Thyroid gland (tissue), 4 donors: Measurements from ENCODE around the gene SLC2A9. TPM values are rescaled to one million over a fixed set of nuclear protein-coding genes. Genes with fewer than 3 reads are reported as not detected.

ENCODE experiments used
- DNase-seq, 2 donors: peaks; one replicate each; pipeline ENCODE4 v3.0.0-alpha.2; 2019
- H3K27ac ChIP-seq, 3 donors: fragments of 200-600 bp; sonication (generic); 1 replicate in 2 of 3; 2 replicates in 1 of 3; pipeline ENCODE4 v1.5.1; 2016 to 2019; ENCODE audit warnings: mild to moderate bottlenecking in 1 of 3, moderate library complexity in 1 of 3
- H3K27me3 ChIP-seq: fragments of 200-600 bp; sonication (generic); one replicate; pipeline ENCODE4 v1.5.1; 2019
- H3K36me3 ChIP-seq, 2 donors: fragments of 200-600 bp; sonication (generic); one replicate each; pipeline ENCODE4 v1.5.1; 2016 to 2019
- H3K4me1 ChIP-seq, 2 donors: fragments of 200-600 bp; sonication (generic); one replicate each; pipeline ENCODE4 v1.5.1; 2017 to 2019
- H3K4me3 ChIP-seq, 3 donors: fragments of 200-600 bp; sonication (generic); replicated peaks in 1 of 3; 1 replicate in 2 of 3; 2 replicates in 1 of 3; pipeline ENCODE4 v1.5.1; 2016; ENCODE audit warnings: mild to moderate bottlenecking in 1 of 3
- H3K9me3 ChIP-seq: fragments of 200-600 bp; sonication (generic); one replicate; pipeline ENCODE4 v1.5.1; 2017
- CTCF ChIP-seq, 6 experiments: fragments of 200-600 bp in 3 of 6; fragments of 450-650 bp in 3 of 6; sonication (generic) in 3 of 6; IDR thresholded peaks; one replicate each; pipeline ENCODE4 v1.5.1; 2016 to 2019; ENCODE audit warnings: antibody characterized with exemption in 6 of 6, mild to moderate bottlenecking in 2 of 6, inconsistent platforms in 1 of 6, moderate library complexity in 1 of 6
- POLR2A ChIP-seq, 2 donors: fragments of 450-650 bp; IDR thresholded peaks; one replicate each; pipeline ENCODE4 v1.6.1; 2017; ENCODE audit warnings: antibody characterized with exemption in 2 of 2, mild to moderate bottlenecking in 2 of 2, moderate library complexity in 1 of 2
- WGBS, 2 donors: methylation state at CpG; one replicate each; pipeline ENCODE4 v1.1.5; 2017; 5-methylcytosine and 5-hydroxymethylcytosine counted together
- intact Hi-C: fragments of 100-400 bp; cut with DNase I; formaldehyde crosslinking; loops from one replicate; pipeline ENCODE4 v1.15.1; 2023
- total RNA-seq, 4 donors: library from RNA; depleted of rRNA; stranded (reverse); fragments of >200 nt; gene quantifications; one replicate each; pipeline ENCODE4 v1.2.3, GENCODE V29; 2016

Gene SLC2A9
- total RNA-seq, 4 donors from 2014 or later, result 5.0 to 21.2 (median 9.2) TPM

GRCh38 chr4:9943761-9944160 is 77.5 kb downstream of the SLC2A9 start:
- Histone ChIP-seq H3K4me3 (no peak overlapping the region), H3K4me1 (no peaks in the 10 kb centered on the region), H3K27me3 (no peaks in the 10 kb centered on the region), H3K27ac (no peak overlapping the region), H3K36me3 (no peaks in the 10 kb centered on the region), H3K9me3 (no peaks in the 10 kb centered on the region)
- TF ChIP-seq CTCF (IDR thresholded peaks at IDR 0.05) (no peak), POLR2A (IDR thresholded peaks at IDR 0.05) (no peak)
- DNase-seq, result no peak
- 87 to 89% methylated on average over 9 of the region's 9 CpGs for WGBS, 2 donors
- intact Hi-C loops, result no loop called here

GRCh38 chr4:9942921-9943600 is 78.2 kb downstream of the SLC2A9 start:
- no peak overlapping the region for H3K27ac ChIP-seq
- H3K4me1 ChIP-seq, result no peaks in the 10 kb centered on the region
- 90 to 97% methylated on average over 10 of the region's 10 CpGs for WGBS, 2 donors
- no peak overlapping the region for H3K4me3 ChIP-seq
- intact Hi-C loops, result no loop called here
- H3K36me3 ChIP-seq, result no peaks in the 10 kb centered on the region
- H3K27me3 ChIP-seq, result no peaks in the 10 kb centered on the region
- no peak for DNase-seq
- H3K9me3 ChIP-seq, result no peaks in the 10 kb centered on the region
- TF ChIP-seq CTCF (IDR thresholded peaks at IDR 0.05) (no peak), POLR2A (IDR thresholded peaks at IDR 0.05) (no peak)

- Histone ChIP-seq H3K27me3 (no peaks in the 10 kb centered on the region), H3K9me3 (no peaks in the 10 kb centered on the region), H3K4me3 (no peak overlapping the region), H3K4me1 (no peaks in the 10 kb centered on the region), H3K36me3 (no peaks in the 10 kb centered on the region), H3K27ac (no peak overlapping the region)
- TF ChIP-seq POLR2A (IDR thresholded peaks at IDR 0.05) (no peak), CTCF (IDR thresholded peaks at IDR 0.05) (no peak)
- intact Hi-C loops, result no loop called here
- DNase-seq, result no peak
- 98% methylated on average over 4 of the region's 5 CpGs; no CpG with 5 or more reads in 1 of the 2 donors for WGBS, 2 donors
Measured at GRCh38 chr4:9942139-9942538, 79.2 kb downstream of the SLC2A9 start.

- Histone ChIP-seq H3K4me1 (no peaks in the 10 kb centered on the region), H3K4me3 (no peak overlapping the region), H3K36me3 (no peaks in the 10 kb centered on the region), H3K27ac (no peak overlapping the region), H3K27me3 (no peaks in the 10 kb centered on the region), H3K9me3 (no peaks in the 10 kb centered on the region)
- TF ChIP-seq POLR2A (IDR thresholded peaks at IDR 0.05) (no peak), CTCF (IDR thresholded peaks at IDR 0.05) (no peak)
- intact Hi-C loops, result no loop called here
- WGBS, 2 donors, result 92 to 96% methylated on average over 5 of the region's 5 CpGs
- DNase-seq, result no peak
Measured at GRCh38 chr4:9940041-9940440, 81.3 kb downstream of the SLC2A9 start.

GRCh38 chr4:9938933-9939332 is 82.4 kb downstream of the SLC2A9 start:
- no peaks in the 10 kb centered on the region for H3K9me3 ChIP-seq
- no peaks in the 10 kb centered on the region for H3K36me3 ChIP-seq
- H3K4me1 ChIP-seq, result no peaks in the 10 kb centered on the region
- TF ChIP-seq CTCF (IDR thresholded peaks at IDR 0.05) (no peak), POLR2A (IDR thresholded peaks at IDR 0.05) (no peak)
- intact Hi-C loops, result no loop called here
- DNase-seq, result no peak
- WGBS, 2 donors, result 87 to 93% methylated on average over 5 of the region's 5 CpGs
- H3K27me3 ChIP-seq, result no peaks in the 10 kb centered on the region
- no peak overlapping the region for H3K27ac ChIP-seq
- H3K4me3 ChIP-seq, result no peak overlapping the region
